ENCODE data around the gene SLC26A8.
A peak's percentile ranks its signal among the peaks of the same experiment; 100 is the strongest.

Gene SLC26A8

GRCh38 chr6:35972471-35973367 lies 51.7 kb downstream of the SLC26A8 start:
- TF ChIP-seq JUND (IDR thresholded peaks at IDR 0.05; ENCODE audit: low read depth): no peak
- peak in 1 of 2 experiments; percentile 14 for DNase-seq (ENCODE audit: low read depth in 1 of 2, low spot score in 1 of 2)
- in situ Hi-C loops (cut with HindIII; ENCODE audit: low pct_unique_long_range_greater_than_20kb, low sequenced_read_pairs): no loop called here

GRCh38 chr6:35970181-35970580 lies 54.3 kb downstream of the SLC26A8 start:
- no peak for DNase-seq (ENCODE audit: low read depth in 1 of 2, low spot score in 1 of 2)
- in situ Hi-C loops (cut with HindIII; ENCODE audit: low pct_unique_long_range_greater_than_20kb, low sequenced_read_pairs): no loop called here
- no peak for TF ChIP-seq JUND (IDR thresholded peaks at IDR 0.05; ENCODE audit: low read depth)

GRCh38 chr6:35969646-35970045 lies 54.8 kb downstream of the SLC26A8 start:
- DNase-seq (ENCODE audit: low read depth in 1 of 2, low spot score in 1 of 2): no peak
- in situ Hi-C loops (cut with HindIII; ENCODE audit: low pct_unique_long_range_greater_than_20kb, low sequenced_read_pairs): no loop called here
- TF ChIP-seq JUND (IDR thresholded peaks at IDR 0.05; ENCODE audit: low read depth): no peak

- no peak for DNase-seq (ENCODE audit: low read depth in 1 of 2, low spot score in 1 of 2)
- in situ Hi-C loops (cut with HindIII; ENCODE audit: low pct_unique_long_range_greater_than_20kb, low sequenced_read_pairs): no loop called here
- no peak for TF ChIP-seq JUND (IDR thresholded peaks at IDR 0.05; ENCODE audit: low read depth)
Observed at GRCh38 chr6:35968821-35969220, 55.6 kb downstream of the SLC26A8 start.

GRCh38 chr6:35967076-35967774 lies 57.2 kb downstream of the SLC26A8 start:
- in situ Hi-C loops (cut with HindIII; ENCODE audit: low pct_unique_long_range_greater_than_20kb, low sequenced_read_pairs): no loop called here
- no peak for DNase-seq (ENCODE audit: low read depth in 1 of 2, low spot score in 1 of 2)
- TF ChIP-seq JUND (IDR thresholded peaks at IDR 0.05; ENCODE audit: low read depth): no peak

GRCh38 chr6:35962779-35963560 lies 61.5 kb downstream of the SLC26A8 start:
- no peak for TF ChIP-seq JUND (IDR thresholded peaks at IDR 0.05; ENCODE audit: low read depth)
- DNase-seq (ENCODE audit: low read depth in 1 of 2, low spot score in 1 of 2): no peak
- in situ Hi-C loops (cut with HindIII; ENCODE audit: low pct_unique_long_range_greater_than_20kb, low sequenced_read_pairs): no loop called here

GRCh38 chr6:35960187-35960586 lies 64.3 kb downstream of the SLC26A8 start:
- in situ Hi-C loops (cut with HindIII; ENCODE audit: low pct_unique_long_range_greater_than_20kb, low sequenced_read_pairs): no loop called here
- TF ChIP-seq JUND (IDR thresholded peaks at IDR 0.05; ENCODE audit: low read depth): no peak
- DNase-seq (ENCODE audit: low read depth in 1 of 2, low spot score in 1 of 2): no peak

- TF ChIP-seq JUND (IDR thresholded peaks at IDR 0.05; ENCODE audit: low read depth): no peak
- in situ Hi-C loops (cut with HindIII; ENCODE audit: low pct_unique_long_range_greater_than_20kb, low sequenced_read_pairs): no loop called here
- DNase-seq (ENCODE audit: low read depth in 1 of 2, low spot score in 1 of 2): peak in 1 of 2 experiments; percentile 25
Observed at GRCh38 chr6:35955970-35956369, 68.5 kb downstream of the SLC26A8 start.

- in situ Hi-C loops (cut with HindIII; ENCODE audit: low pct_unique_long_range_greater_than_20kb, low sequenced_read_pairs): no loop called here
- TF ChIP-seq JUND (IDR thresholded peaks at IDR 0.05; ENCODE audit: low read depth): no peak
- DNase-seq (ENCODE audit: low read depth in 1 of 2, low spot score in 1 of 2): no peak
Observed at GRCh38 chr6:35955521-35955920, 68.9 kb downstream of the SLC26A8 start.

GRCh38 chr6:35955071-35955470 lies 69.4 kb downstream of the SLC26A8 start:
- TF ChIP-seq JUND (IDR thresholded peaks at IDR 0.05; ENCODE audit: low read depth): no peak
- in situ Hi-C loops (cut with HindIII; ENCODE audit: low pct_unique_long_range_greater_than_20kb, low sequenced_read_pairs): no loop called here
- DNase-seq (ENCODE audit: low read depth in 1 of 2, low spot score in 1 of 2): no peak

- DNase-seq (ENCODE audit: low read depth in 1 of 2, low spot score in 1 of 2): no peak
- in situ Hi-C loops (cut with HindIII; ENCODE audit: low pct_unique_long_range_greater_than_20kb, low sequenced_read_pairs): no loop called here
- no peak for TF ChIP-seq JUND (IDR thresholded peaks at IDR 0.05; ENCODE audit: low read depth)
Observed at GRCh38 chr6:35954333-35954732, 70.1 kb downstream of the SLC26A8 start.

- in situ Hi-C loops (cut with HindIII; ENCODE audit: low pct_unique_long_range_greater_than_20kb, low sequenced_read_pairs): no loop called here
Observed at GRCh38 chr6:35948725-35949124, 75.7 kb downstream of the SLC26A8 start.

More at GRCh38 chr6:35948725-35949124, 75.7 kb downstream of the SLC26A8 start:
- TF ChIP-seq JUND (IDR thresholded peaks at IDR 0.05; ENCODE audit: low read depth): no peak
- DNase-seq (ENCODE audit: low read depth in 1 of 2, low spot score in 1 of 2): peak in 1 of 2 experiments; percentile 51
